ENCODE measurements around the gene ZSWIM6.

- TF ChIP-seq EP300 (IDR thresholded peaks at IDR 0.05; ENCODE audit: low read depth) (no peak), CTCF (IDR thresholded peaks at IDR 0.05) (no peak), POLR2AphosphoS5 (IDR thresholded peaks at IDR 0.05) (no peak)
These were observed 38.2 kb upstream of the ZSWIM6 start for GRCh38 chr5:61293873-61294272.

All from transverse colon (tissue), 4 donors.